AG04450 (cell line): ENCODE results near the gene RNF133. TPM values are rescaled to one million over a fixed set of nuclear protein-coding genes. Genes with fewer than 3 reads are reported as not detected.

ENCODE experiments used
- CTCF ChIA-PET: fragments of 300-600, 350-600 bp; formaldehyde crosslinking; extraction: SDS; loops from one replicate; lab custom pipeline; 2022; ENCODE audit warnings: antibody characterized with exemption, inconsistent platforms; lab: Charles Lee
- POLR2A ChIA-PET: fragments of 350-600 bp; formaldehyde crosslinking; extraction: SDS; loops from one replicate; lab custom pipeline; 2021; ENCODE audit warnings: antibody characterized with exemption, inconsistent platforms; lab: Yijun Ruan, JAX
- DNase-seq: peaks from one replicate; pipeline ENCODE4 v3.0.0-alpha.2; 2011; ENCODE audit warnings: low read depth, low spot score
- H3K27ac ChIP-seq: one replicate; pipeline ENCODE4 v1.5.1; 2012; ENCODE audit warnings: low read depth, low read length, control low read depth
- H3K27me3 ChIP-seq: one replicate; pipeline ENCODE4 v1.6.0; 2012; ENCODE audit warnings: low read length; ENCODE audit not compliant: control insufficient read depth, insufficient read depth
- H3K4me3 ChIP-seq: 2 replicates; pipeline ENCODE4 v1.5.1; 2011; ENCODE audit warnings: mild to moderate bottlenecking, low read depth, low read length, control low read depth
- H3K9me3 ChIP-seq: 2 replicates; pipeline ENCODE4 v1.5.1; 2012; ENCODE audit warnings: low read length; ENCODE audit not compliant: control insufficient read depth, insufficient read depth
- polyA plus RNA-seq: library from polyadenylated mRNA; depleted of rRNA; stranded (reverse); fragments of >200 nt; gene quantifications from 2 replicates; pipeline ENCODE4 v1.2.3, GENCODE V29; 2011; rRNA removed
- small RNA-seq: library from RNA; depleted of rRNA; stranded (forward); fragments of <200 nt; gene quantifications from one replicate; pipeline ENCODE3, GENCODE V24; 2012; ENCODE audit warnings: low read depth; ENCODE audit not compliant: insufficient read length
- TF ChIP-seq, protein P1 (sequence below): IDR thresholded peaks from 2 replicates; pipeline ENCODE4 v1.5.1; 2011; ENCODE audit warnings: low read depth, low read length, control low read depth, inconsistent platforms

RNF133 gene
- polyA plus RNA-seq, 1 experiment: not detected

GRCh38 chr7:122663733-122664132 lies 35.2 kb downstream of the RNF133 start:
- TF ChIP-seq, protein P1, sequence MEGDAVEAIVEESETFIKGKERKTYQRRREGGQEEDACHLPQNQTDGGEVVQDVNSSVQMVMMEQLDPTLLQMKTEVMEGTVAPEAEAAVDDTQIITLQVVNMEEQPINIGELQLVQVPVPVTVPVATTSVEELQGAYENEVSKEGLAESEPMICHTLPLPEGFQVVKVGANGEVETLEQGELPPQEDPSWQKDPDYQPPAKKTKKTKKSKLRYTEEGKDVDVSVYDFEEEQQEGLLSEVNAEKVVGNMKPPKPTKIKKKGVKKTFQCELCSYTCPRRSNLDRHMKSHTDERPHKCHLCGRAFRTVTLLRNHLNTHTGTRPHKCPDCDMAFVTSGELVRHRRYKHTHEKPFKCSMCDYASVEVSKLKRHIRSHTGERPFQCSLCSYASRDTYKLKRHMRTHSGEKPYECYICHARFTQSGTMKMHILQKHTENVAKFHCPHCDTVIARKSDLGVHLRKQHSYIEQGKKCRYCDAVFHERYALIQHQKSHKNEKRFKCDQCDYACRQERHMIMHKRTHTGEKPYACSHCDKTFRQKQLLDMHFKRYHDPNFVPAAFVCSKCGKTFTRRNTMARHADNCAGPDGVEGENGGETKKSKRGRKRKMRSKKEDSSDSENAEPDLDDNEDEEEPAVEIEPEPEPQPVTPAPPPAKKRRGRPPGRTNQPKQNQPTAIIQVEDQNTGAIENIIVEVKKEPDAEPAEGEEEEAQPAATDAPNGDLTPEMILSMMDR: no peak
- POLR2A ChIA-PET: no interaction called here
- DNase-seq: no peak
- Histone ChIP-seq H3K27ac (no peak overlapping the region), H3K27me3 (no peaks in the 10 kb centered on the region), H3K4me3 (no peak overlapping the region), H3K9me3 (peaks cover 4% of the 10 kb centered on the region)
- CTCF ChIA-PET: no interaction called here

- Histone ChIP-seq H3K27ac (no peak overlapping the region), H3K9me3 (no peaks in the 10 kb centered on the region), H3K27me3 (no peaks in the 10 kb centered on the region), H3K4me3 (no peak overlapping the region)
- CTCF ChIA-PET: no interaction called here
- POLR2A ChIA-PET: no interaction called here
- TF ChIP-seq, protein P1: no peak
- no peak for DNase-seq
Measured at GRCh38 chr7:122658856-122659255, 40.1 kb downstream of the RNF133 start.

GRCh38 chr7:122653685-122654084 lies 45.2 kb downstream of the RNF133 start:
- Histone ChIP-seq H3K27ac (no peak overlapping the region), H3K4me3 (no peak overlapping the region), H3K9me3 (no peaks in the 10 kb centered on the region), H3K27me3 (no peaks in the 10 kb centered on the region)
- no peak for DNase-seq
- TF ChIP-seq, protein P1: no peak
- ChIA-PET POLR2A (no interaction called here), CTCF (no interaction called here)

DNA sequence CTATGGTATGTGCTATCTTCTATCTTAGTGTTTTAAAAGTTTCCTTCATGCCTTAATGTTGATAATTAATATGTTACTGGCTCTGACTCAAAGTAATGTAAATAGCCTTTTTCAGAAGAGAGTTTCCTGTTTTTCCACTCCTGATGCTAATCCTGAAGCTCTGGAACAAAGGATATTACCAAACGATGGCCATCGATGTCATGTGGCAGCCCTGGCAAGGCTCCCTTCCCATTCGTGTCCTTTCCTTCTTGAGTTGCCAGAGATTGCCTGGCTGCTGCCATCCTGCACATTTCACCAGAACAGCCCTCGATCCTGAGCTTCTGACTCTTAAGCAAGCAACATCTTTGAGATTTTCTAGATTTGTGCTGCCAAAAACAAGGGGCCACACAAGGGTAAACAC lies 46.0 kb downstream of the RNF133 start:
- no peak overlapping the region for H3K27ac ChIP-seq
- TF ChIP-seq, protein P1: no peak
- H3K4me3 ChIP-seq: no peak overlapping the region
- ChIA-PET POLR2A (no interaction called here), CTCF (no interaction called here)
- H3K27me3 ChIP-seq: no peaks in the 10 kb centered on the region
- DNase-seq: no peak
- H3K9me3 ChIP-seq: no peaks in the 10 kb centered on the region

GRCh38 chr7:122651451-122651850 lies 47.5 kb downstream of the RNF133 start:
- TF ChIP-seq, protein P1: no peak
- no peaks in the 10 kb centered on the region for H3K27me3 ChIP-seq
- no peak for DNase-seq
- ChIA-PET POLR2A (no interaction called here), CTCF (no interaction called here)
- H3K9me3 ChIP-seq: no peaks in the 10 kb centered on the region
- no peak overlapping the region for H3K27ac ChIP-seq
- no peak overlapping the region for H3K4me3 ChIP-seq

Small RNAs within 50 kb of the gene (small RNA-seq; reads per million reads assigned to genes)
- gene AC006463.1: not detected

Other genes starting within 250 kb of the RNF133 start
- not detected in 2 replicates for gene RNF148, start 3.8 kb upstream of the RNF133 start, polyA plus RNA-seq
- gene CADPS2, start 187.3 kb upstream of the RNF133 start, polyA plus RNA-seq: 0.35 and 0.41 TPM in 2 replicates